ENCODE results near the gene GDPD5. TPM values are rescaled to one million over a fixed set of nuclear protein-coding genes. Genes with fewer than 3 reads are reported as not detected.

The GDPD5 gene
- polyA plus RNA-seq, 3 donors: 4.9 to 39.0 (median 7.6) TPM

DNA sequence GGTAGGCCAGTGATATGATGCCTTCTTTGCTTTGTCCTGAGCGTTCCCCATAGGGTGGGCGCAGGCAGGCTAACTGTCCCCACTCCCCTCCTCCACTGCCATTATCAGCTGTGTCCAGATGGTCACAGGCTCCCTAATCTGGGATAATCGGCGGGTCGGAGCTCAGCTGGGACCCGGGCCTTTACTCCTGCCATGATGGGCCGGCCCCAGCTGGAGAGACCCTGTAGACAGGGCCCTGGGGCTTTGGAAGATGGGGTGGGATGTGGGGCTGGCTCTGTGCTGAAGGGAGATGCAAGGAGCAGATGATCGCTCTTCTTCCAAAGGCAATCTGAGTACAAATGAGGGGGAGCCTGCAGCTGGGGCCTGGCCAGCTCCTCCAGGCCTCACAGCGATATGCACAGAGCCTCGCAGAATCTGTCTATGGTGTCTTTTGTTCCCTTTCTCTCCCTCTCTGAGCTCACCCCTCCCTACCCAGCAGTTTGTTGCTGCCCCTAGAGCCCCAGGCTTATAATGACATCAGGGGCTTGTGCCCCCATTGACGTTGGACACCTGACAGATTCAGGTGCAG lies 104.6 kb downstream of the GDPD5 start:
- Histone ChIP-seq H4K20me1 (ENCODE audit: insufficient read depth, low read length) (no peaks in the 10 kb centered on the region), H3K4me2 (replicated peaks; ENCODE audit: extremely low read depth, low read length, poor library complexity, severe bottlenecking) (no peak overlapping the region), H3K9ac (ENCODE audit: insufficient read depth, low read length, poor library complexity, severe bottlenecking) (no peak overlapping the region), H2AFZ (ENCODE audit: insufficient read depth, low read depth, low read length, poor library complexity, severe bottlenecking) (no peak overlapping the region), H3K4me1 (ENCODE audit: control insufficient read depth in 1 of 2, insufficient read depth in 2 of 2, low read length in 2 of 2) (no peaks in the 10 kb centered on the region), H3K27ac (ENCODE audit: low read depth in 1 of 2, low read length in 2 of 2) (no peak overlapping the region), H3K4me3 (replicated peaks in 1 of 3; ENCODE audit: low read depth in 2 of 3, low read length in 3 of 3) (no peak overlapping the region), H3K9me3 (replicated peaks in 1 of 2; ENCODE audit: control insufficient read depth in 1 of 2, insufficient read depth in 1 of 2, low read length in 2 of 2) (no peaks in the 10 kb centered on the region), H3K79me2 (ENCODE audit: insufficient read depth, low read length) (no peaks in the 10 kb centered on the region), H3K27me3 (ENCODE audit: control insufficient read depth in 2 of 2, insufficient read depth in 2 of 2, low read length in 2 of 2) (no peaks in the 10 kb centered on the region), H3K36me3 (replicated peaks in 1 of 2; ENCODE audit: control insufficient read depth in 1 of 2, insufficient read depth in 2 of 2, low read length in 2 of 2) (peaks cover 0 to 32% of the 10 kb centered on the region in 2 donors)
- no peaks in the 10 kb centered on the region for H3K27me3 Mint-ChIP-seq (ENCODE audit: low read depth in 3 of 3)
- H3K27ac Mint-ChIP-seq: no peak overlapping the region
- no peak for DNase-seq
- intact Hi-C loops (cut with micrococcal nuclease): no loop called here
- H3K9me3 Mint-ChIP-seq: no peaks in the 10 kb centered on the region
- no peak overlapping the region for H3K4me3 Mint-ChIP-seq
- H3K36me3 Mint-ChIP-seq: peaks cover 23 to 29% of the 10 kb centered on the region in 2 donors
- TF ChIP-seq, protein P1, sequence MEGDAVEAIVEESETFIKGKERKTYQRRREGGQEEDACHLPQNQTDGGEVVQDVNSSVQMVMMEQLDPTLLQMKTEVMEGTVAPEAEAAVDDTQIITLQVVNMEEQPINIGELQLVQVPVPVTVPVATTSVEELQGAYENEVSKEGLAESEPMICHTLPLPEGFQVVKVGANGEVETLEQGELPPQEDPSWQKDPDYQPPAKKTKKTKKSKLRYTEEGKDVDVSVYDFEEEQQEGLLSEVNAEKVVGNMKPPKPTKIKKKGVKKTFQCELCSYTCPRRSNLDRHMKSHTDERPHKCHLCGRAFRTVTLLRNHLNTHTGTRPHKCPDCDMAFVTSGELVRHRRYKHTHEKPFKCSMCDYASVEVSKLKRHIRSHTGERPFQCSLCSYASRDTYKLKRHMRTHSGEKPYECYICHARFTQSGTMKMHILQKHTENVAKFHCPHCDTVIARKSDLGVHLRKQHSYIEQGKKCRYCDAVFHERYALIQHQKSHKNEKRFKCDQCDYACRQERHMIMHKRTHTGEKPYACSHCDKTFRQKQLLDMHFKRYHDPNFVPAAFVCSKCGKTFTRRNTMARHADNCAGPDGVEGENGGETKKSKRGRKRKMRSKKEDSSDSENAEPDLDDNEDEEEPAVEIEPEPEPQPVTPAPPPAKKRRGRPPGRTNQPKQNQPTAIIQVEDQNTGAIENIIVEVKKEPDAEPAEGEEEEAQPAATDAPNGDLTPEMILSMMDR (IDR thresholded peaks at IDR 0.05): no peak
- 97% methylated on average over 8 of the region's 11 CpGs for WGBS (ENCODE audit: insufficient coverage)
- no peaks in the 10 kb centered on the region for H3K4me1 Mint-ChIP-seq

DNA sequence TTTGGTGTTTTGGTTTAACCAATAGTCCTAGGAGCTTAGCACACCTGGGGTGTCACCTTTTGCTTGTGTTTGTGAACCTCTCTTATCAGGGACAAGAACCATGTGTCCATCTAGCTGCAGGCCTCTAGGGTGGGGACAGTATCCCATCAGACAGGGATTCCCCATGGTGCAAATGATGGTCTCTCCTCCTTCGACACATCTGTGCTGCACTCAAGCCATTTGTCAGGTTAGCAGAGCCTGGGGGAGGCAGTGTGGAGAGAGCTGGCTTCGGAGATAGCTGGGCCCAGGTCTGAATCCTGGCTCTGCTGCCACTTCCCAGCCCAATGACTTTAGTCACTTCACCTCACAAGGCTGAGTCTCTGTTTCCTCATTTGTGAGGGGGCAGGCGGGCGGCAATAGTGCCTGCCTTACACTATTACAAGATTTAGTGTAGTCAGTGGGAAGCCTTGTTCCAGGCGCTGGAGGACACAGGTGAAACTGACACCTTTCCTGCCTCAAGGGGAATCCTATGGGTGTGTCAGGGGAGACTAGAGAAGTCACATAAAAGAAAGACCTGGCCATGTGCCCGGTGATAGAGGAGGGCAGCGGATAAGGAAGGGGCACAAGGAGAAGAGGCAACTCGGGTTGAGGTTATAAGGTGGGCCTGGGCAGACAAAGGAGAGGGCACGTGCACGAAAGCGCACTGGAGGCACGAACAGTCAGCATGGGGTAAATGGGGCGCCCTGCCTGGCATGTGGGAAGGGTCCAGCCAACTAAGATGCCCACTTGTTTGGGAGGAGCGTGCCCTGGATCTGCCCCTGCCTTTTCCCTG lies 105.3 kb downstream of the GDPD5 start:
- DNase-seq: no peak

More for the DNA sequence above, 105.3 kb downstream of the GDPD5 start:
- Mint-ChIP-seq H3K4me3 (no peak overlapping the region), H3K36me3 (peaks cover 26 to 36% of the 10 kb centered on the region in 2 donors), H3K27me3 (ENCODE audit: low read depth in 3 of 3) (no peaks in the 10 kb centered on the region), H3K9me3 (no peaks in the 10 kb centered on the region), H3K27ac (peak overlapping the region in 1 of 7 donors; percentile 73), H3K4me1 (no peaks in the 10 kb centered on the region)
- Histone ChIP-seq H3K4me1 (ENCODE audit: control insufficient read depth in 1 of 2, insufficient read depth in 2 of 2, low read length in 2 of 2) (no peaks in the 10 kb centered on the region), H3K79me2 (ENCODE audit: insufficient read depth, low read length) (no peaks in the 10 kb centered on the region), H3K9ac (ENCODE audit: insufficient read depth, low read length, poor library complexity, severe bottlenecking) (no peak overlapping the region), H3K4me3 (replicated peaks in 1 of 3; ENCODE audit: low read depth in 2 of 3, low read length in 3 of 3) (no peak overlapping the region), H3K4me2 (replicated peaks; ENCODE audit: extremely low read depth, low read length, poor library complexity, severe bottlenecking) (no peak overlapping the region), H3K27me3 (ENCODE audit: control insufficient read depth in 2 of 2, insufficient read depth in 2 of 2, low read length in 2 of 2) (no peaks in the 10 kb centered on the region), H4K20me1 (ENCODE audit: insufficient read depth, low read length) (no peaks in the 10 kb centered on the region), H2AFZ (ENCODE audit: insufficient read depth, low read depth, low read length, poor library complexity, severe bottlenecking) (no peak overlapping the region), H3K36me3 (replicated peaks in 1 of 2; ENCODE audit: control insufficient read depth in 1 of 2, insufficient read depth in 2 of 2, low read length in 2 of 2) (peaks cover 0 to 36% of the 10 kb centered on the region in 2 donors), H3K27ac (ENCODE audit: low read depth in 1 of 2, low read length in 2 of 2) (no peak overlapping the region), H3K9me3 (replicated peaks in 1 of 2; ENCODE audit: control insufficient read depth in 1 of 2, insufficient read depth in 1 of 2, low read length in 2 of 2) (no peaks in the 10 kb centered on the region)
- 96% methylated on average over 10 of the region's 14 CpGs for WGBS (ENCODE audit: insufficient coverage)
- TF ChIP-seq, protein P1 (IDR thresholded peaks at IDR 0.05): no peak
- intact Hi-C loops (cut with micrococcal nuclease): no loop called here
